HG02943 (cell line): ENCODE measurements around the gene KCNQ2.

ENCODE experiments used
- ATAC-seq: cut with Tn5 transposase; IDR thresholded peaks from one replicate; pipeline ENCODE4 v1.9.1; 2021; ENCODE audit warnings: mild to moderate bottlenecking, low read depth, moderate library complexity; ENCODE audit not compliant: unreplicated experiment

KCNQ2 gene

DNA sequence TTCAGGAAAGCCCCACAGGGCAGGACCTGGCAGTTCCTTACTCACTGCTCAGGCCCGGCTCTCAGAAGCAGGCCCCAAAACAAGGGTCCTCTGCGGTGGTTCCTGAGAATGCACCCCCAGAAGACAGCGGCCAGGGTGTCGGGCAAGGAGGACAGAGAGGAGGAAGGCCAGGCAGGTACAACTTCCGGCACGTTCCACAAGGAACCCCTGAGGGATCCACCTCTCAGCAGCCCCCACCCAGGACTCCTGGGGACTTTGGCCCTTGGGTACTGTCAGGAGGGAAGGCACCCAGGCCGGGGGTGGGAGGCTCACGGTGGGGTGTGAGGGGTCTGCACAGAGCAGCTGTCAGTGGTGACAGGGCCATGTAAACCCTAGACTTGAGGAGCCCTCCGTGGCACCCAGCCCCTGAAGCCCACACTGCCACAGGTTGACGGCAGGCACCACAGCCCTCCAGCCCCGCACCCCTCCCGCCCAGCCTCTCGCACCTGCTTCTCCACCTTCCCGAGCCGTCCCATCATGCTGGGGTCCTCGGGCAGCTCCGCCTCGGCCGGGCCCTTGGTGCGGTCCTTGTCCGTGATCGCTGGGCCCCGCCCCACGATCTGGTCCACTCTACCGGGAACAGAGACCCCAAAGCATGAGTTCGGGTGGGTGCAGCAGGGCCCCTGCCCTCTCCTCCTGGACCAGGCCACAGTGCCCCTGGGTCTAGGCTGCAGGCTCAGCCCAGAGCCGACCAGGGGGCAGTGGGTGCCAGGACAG lies 64.3 kb downstream of the KCNQ2 start:
- no peak for ATAC-seq

DNA sequence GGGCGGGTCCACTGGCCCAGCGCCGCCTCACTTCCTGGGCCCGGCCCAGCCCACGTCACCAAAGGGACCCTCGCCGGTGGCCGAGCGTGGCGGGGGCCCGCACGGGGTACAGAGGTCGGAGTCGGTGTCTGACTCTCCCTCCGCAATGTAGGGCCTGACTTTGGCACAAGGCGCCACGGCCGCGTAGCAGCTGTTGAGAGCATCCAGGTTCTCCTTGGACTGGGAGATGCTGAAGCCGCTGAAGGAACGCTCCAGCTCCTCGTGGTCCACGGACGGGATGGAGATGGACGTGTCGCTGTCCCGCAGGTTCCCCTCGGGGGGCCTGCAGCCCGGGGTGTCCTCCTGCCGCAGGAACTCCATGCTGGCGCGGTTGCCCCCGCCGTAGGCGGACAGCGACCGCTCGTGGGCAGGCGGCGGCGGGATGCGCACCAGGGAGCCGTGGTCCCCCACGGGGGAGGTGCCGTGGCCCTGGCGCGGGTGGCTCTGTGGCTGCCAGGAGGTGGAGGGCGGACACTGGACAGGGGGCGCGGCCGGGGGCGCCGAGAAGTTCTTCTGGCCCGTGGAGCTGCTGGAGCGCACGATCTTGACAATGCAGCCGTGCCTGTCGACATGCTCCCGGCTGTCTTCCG lies 65.7 kb downstream of the KCNQ2 start:
- ATAC-seq: no peak

DNA sequence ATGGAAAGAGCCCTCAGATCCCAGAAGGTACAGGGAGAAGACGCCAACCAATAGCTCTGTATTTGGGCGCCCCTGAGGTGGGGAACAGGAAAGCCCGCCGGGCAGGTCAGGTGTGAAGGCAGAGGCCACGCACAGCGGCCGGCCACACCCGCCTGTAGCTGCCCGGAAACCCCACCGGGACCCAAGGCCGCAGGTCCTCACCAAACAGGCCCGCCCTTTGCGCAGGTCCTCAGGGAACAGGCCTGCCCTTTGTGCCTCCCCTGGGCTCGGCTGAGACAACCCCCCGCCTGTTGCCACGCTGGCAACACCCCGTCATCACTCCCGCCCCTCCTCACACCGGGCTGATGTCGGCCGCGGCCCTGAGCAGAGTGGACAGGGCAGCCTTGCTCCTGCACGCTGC lies 66.4 kb downstream of the KCNQ2 start:
- no peak for ATAC-seq

DNA sequence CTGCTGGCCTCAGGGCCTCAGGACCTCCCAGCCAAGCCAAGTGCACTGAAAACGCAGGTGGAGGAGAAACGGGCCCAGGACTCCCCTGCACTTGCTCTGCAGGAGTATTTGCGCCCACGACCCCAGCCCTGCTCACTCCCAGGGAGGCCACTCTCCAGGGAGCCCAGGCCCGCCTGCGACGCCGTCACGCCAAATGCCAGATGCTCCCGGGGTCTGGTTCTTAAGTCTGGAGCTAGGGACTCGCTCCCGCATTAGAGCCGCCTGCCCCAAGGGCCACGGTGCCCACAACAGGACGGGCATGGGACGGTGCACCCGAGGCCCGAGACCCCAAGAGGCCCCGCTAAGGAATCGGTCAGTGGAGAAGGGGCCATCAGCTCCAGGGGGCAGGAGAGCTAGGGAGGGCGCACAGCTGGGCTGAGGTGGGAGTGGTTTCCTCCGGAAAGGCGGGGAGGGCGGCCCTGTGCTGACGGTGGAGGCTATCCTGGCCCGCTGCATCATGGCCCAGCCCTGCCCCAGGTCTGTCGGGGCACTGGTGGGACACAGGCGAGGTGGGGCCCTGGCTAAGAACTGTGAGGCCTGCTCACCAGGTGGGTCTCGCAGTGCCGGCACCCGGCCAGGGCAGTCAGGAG lies 67.2 kb downstream of the KCNQ2 start:
- ATAC-seq: no peak

DNA sequence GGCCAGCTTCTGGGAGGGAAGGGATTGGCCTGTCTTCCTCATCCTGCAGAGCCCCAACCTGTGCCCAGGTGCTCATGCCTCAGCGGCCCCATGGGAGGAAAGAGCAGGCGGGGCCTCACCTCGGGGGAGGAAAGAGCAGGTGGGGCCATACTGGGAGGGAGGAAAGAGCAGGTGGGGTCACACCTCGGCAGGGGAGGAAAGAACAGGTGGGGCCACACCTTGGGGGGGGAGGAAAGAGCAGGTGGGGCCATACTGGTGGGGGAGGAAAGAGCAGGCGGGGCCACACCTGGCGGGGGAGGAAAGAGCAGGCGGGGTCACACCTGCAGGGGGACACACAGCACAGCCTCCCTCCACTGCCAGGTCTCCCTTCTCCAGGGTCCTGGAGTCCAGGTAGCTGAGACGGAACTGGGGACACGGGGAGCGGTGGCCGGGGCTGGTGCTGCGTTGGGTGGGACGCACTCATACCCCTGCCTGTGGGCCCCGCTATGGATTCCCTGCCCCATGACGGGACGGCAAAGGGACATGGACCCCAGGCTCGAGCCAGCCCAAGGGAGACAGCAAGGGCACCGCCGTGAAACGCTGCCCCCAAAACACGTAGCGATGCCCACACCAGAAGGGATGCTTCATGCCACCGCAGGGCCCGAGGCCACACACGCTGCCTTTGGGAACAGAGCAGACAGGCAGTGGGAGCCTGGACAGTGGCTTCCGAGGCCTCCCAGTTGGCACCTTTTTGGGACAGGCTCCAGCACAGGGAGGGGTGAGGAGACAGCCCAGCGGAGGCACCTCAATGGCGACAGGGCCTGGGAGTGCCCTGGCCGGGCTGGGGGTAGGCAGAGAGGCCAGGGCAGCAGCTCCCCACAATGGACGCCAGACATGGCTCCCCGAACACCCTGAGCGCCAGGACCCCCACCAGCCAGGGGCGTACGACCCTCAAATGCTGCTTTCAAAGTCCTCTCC lies 68.0 kb downstream of the KCNQ2 start:
- ATAC-seq: no peak

DNA sequence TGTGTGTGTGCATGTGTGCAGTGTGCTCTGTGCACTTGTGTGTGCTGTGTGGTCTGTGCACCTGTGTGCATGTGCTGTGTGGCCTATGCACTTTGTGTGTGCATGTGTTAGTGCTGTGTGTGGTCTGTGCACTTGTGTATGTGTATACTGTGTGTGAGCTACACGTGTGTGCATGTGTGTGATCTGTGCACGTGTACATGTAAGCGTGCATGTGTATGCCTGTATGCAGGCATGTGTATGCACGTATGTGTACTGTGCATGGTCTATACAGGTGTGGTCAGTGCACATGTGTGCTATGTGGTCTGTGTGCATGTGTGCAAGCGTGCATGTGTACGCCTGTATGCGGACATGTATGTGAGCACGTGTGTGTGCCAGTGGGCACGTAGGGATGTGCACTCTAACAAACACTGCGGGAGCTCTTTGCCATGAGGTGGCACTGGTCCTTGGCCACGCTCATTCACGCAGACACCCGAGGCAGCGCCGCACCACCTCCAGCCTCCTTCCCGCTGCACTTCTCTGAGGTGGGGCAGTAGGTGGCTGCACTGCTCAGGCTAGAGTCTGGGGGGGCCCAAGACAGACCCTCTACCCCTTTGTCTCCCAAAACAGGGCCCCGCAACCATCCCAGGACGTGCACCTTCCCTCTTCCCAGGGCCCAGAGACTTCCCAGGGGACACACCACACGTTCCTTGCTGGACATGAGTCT lies 68.9 kb downstream of the KCNQ2 start:
- no peak for ATAC-seq

DNA sequence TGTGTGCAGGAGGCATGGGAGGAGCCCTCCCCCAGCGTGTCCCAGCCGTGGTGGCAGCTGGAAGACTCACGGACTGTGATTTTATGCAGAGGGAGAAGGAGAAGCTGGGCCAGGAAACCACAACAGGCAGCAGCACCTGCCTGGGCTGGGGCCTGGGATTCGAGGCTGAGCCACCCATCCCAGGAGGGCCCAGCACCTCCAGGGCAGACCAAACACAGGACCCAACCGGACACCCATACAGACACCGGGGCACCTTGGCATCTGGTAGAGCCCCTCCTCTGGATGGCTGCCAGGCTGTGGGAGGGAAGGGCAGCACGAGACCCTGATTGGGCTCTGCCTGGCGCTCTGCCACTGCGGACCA lies 69.6 kb downstream of the KCNQ2 start:
- no peak for ATAC-seq

DNA sequence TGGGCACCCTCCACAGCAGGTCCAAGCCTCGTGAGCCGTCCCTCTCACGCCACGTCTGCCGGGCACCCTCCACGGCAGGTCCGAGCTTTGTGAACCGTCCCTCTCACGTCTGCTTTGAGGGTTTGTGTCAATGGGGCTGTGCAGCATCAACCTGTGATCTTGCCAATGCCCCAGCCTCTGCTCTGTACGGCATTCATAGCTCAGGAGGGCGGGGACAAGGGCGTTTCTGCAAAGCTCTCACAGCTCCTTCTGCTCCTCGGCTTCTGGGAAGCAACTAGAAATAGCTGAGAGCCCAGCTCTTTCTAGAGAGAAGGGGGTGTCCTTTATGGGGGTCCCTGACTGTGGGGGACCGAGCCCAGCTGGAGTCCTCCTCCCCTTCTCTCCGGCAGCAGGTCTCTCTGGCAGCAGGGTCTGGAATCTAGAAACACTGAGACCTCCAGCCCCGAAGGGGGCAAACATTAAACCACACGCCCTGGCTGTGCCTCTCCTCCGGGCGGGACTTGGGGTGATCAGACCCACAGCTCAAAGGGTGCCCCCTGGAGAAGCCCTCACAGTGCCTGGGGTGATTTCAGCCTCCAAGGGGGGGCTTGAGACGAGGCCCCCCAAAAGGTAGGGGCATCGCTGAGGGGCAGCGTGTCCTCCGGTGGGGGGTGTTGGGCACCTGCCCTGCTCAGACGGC lies 70.1 kb downstream of the KCNQ2 start:
- no peak for ATAC-seq

DNA sequence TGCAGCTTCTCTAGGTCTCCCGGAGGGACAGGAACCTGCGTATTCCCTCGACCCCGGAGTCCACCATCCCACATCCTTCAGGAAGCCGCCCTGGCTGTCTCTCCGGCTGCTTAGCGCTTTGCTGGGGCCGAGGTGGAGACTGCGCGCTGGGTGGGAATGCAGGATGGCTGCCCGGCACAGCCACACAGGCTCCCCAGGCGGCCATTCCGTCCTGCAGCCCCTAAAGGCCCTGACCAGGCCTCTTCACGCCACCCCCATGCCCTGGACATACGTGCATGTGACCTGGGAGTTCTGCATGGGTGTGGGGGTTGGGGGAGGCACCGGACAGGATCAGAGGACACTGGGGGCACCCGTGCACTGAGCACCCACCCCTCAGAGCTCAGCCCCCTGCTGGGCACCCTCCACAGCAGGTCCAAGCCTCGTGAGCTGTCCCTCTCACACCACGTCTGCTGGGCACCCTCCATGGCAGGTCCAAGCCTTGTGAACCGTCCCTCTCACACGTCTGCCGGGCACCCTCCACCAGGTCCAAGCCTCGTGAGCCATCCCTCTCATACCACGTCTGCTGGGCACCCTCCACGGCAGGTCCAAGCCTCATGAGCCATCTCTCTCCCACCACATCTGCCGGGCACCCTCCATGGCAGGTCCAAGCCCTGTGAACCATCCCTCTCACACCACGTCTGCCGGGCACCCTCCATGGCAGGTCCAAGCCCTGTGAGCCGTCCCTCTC lies 70.9 kb downstream of the KCNQ2 start:
- no peak for ATAC-seq

DNA sequence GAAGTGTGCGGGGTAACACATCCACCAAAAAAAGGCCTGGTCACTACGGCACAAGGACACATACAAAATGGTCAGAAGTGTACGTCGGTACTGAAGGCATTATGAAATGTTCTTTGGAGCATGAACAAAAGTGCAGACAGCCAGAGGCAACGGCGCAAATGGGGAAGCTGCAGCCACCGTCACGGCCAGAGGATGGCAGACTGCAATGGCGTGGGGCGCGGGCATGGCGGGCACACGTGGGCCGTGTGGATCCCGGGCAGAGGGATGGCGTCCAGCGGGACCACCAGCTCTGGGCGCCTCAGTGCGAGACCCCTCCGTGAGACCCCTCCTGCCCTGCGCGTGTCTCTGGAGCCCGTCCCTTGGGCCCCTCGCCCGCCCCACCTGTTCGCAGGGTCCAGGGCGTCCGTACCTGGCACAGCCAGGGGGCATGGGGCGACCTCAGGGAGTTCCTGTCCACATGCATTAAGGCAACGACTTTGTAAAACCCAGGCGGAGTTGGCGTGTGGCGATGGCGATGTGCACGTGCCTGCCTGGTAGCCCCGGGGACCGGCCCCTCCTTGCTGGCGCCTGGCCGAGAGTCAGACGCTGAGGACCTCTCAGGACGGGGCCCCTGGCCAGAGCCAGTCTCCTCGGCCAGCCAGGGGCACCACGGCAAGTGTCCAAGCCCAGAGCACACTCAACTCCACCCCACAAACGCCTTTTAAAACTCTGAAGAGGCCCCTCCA lies 71.8 kb downstream of the KCNQ2 start:
- ATAC-seq: no peak

DNA sequence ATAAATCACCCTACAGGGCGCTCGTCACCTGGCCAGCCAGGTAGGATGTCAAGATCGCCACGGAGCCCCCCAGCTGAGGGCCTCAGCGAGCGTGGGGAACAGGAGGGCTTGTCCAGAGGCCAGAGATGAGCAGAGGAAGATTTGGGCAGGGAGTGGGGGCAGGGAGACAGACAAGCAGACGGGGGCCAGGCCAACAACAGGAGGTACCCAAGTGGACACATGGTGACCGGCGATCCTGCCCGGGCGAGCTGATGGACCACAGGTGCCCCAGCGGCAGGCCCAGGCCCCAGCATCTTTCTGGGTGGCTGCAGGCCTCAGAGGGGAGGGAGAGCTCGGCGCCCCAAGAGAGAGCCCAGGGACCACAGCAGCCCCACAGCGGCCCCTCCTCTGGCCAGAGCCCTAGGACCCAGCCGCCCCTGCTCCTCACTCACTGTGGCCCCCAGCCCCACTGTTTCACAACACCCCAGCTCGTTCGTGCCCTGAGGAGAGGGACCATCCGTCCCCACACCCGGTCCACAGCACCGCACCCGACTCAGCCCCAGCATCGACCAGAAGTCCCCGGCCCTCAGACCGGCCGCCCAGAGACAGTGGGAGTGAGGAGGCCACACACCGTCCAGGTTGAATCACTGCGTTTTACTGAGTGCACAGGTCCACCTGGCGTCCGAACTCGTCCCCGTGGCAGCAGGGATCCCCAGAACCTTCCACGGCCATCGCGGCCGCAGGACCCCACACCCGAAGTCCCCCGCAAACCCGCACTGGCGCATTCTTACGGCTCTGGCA lies 72.7 kb downstream of the KCNQ2 start:
- no peak for ATAC-seq

DNA sequence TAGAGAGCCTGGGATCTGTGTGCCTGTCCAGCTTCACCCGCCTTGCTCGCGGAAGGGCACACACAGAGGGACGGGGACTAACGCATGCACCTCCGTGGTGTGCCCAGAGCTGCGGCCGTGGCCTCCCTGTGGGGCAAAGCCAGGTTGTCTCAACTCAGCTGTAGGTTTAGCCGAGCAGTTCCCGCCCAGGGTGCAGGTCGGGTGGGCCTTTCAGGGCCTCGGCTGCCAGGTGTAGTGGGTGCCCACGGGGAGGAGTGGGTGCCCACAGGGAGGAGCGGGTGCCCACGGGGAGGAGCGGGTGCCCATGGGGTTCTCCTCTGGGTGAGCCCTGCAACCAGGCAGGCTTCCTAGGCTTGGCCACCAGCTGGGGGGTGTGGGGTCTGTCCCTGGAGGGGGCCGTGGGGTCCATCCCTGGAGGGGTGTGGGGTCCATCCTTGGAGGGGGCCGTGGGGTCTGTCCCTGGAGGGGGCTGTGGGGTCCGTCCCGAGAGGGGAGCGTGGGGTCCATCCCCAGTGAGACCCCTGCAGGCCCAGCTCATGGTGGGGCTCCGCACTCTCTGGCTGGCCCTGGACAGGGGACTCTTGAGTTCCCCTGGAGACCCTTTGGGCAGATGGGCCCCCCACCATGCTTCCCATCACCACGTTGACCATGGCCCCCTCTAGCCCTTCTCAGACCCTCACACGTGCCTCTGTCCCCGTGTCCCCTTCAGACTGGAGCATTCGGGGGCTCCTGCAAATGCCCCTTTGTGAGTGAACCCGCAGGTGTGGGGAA lies 73.5 kb downstream of the KCNQ2 start:
- no peak for ATAC-seq

DNA sequence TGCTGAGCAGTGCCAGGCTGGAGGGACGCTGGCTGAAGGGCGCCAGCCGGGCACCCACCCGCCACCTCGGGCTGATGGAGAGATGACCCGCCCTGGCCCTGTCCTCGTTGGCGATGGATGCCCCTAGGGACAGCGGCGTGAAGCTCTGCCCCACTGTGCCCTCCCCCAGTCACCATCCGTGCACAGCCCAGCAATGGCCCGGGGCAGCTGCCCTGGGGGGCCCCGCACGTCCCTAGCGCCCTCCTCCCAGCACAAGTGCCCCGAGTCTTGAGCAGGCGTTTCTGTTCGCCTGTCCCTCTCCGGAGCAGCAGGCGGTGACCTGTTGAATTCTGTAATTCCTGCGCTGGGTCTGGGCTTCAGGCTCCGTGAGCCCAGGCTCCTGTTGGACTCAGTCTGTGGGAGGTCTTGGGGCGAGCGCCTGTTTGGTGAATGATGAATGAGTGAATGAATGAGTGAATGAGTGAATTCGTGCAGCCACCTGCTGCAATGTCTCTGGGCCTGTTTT lies 74.5 kb downstream of the KCNQ2 start:
- no peak for ATAC-seq

DNA sequence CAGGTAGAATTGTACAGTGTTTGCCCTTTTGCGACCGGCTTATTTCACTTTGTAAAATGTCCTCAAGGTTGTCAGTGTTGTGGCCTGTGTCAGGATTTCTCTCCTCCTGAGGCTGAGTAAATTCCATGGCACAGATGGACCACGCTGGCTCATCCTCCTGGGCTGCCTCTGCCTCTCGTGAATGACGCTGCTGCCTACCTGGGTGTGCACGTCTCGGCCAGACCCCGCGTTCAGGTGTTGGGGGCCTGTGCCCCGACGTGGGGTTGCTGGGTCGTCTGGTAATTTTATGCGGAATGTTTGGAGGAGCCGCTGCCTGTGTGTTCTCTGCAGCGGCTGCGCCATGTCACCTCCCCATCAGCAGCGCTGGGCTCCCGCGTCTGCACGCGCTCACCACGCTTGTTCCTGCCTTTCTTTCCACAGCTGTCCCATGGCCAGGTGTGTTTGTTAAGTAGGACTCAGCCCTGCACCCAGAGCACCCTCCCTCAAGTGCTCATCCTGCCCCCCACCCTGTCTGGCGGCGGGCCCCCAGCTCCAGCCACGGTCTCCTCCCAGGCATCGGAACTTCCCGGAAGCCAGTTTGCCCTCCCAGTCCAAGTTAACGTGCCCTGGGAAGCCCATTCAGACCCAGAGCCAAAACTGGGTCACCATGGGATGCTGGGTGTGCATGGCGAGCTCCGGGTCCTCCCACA lies 75.2 kb downstream of the KCNQ2 start:
- no peak for ATAC-seq

DNA sequence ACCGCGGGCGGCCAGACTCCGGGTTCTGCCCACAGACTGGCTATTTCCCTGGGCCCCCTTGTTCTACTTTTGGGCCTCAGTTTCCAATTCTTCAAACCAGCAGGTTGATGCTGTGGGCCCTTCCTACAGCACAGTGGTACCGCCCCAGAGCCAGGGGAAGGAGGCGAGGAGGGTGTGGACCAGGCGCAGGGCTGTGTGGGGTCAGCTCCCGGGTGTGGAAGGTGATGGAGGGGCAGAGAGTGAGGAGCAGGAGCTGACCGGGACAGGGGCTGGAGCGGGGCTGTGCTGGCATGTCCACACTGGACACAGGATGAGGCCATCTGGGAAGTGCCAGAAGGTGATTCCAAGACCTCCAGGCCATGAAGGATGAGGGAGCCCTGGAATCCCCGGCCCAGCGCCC lies 76.2 kb downstream of the KCNQ2 start:
- no peak for ATAC-seq

DNA sequence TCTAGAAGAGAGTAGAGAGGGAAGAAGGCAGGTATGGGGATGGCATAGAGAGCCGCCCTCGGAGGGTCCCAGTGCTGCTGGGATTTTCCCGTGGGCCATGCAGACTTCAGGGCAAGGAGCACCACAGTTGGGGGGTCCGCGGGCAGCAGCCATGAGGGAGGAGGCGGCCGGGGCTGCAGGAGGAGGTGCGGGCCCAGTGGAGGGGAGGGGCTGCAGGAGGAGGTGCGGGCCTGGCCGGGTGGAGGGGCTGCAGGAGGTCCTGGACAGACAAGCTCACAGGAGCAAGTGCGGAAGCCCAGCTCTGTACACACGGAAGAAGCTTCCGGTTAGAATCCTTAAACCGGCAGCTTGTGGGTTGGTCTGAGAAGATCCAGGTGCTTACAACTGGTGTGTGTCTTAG lies 76.7 kb downstream of the KCNQ2 start:
- ATAC-seq: no peak
